Measurements from ENCODE around the gene SNAPIN.
A peak's percentile ranks its signal among the peaks of the same experiment; 100 is the strongest.

The SNAPIN gene, protein sequence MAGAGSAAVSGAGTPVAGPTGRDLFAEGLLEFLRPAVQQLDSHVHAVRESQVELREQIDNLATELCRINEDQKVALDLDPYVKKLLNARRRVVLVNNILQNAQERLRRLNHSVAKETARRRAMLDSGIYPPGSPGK

DNA sequence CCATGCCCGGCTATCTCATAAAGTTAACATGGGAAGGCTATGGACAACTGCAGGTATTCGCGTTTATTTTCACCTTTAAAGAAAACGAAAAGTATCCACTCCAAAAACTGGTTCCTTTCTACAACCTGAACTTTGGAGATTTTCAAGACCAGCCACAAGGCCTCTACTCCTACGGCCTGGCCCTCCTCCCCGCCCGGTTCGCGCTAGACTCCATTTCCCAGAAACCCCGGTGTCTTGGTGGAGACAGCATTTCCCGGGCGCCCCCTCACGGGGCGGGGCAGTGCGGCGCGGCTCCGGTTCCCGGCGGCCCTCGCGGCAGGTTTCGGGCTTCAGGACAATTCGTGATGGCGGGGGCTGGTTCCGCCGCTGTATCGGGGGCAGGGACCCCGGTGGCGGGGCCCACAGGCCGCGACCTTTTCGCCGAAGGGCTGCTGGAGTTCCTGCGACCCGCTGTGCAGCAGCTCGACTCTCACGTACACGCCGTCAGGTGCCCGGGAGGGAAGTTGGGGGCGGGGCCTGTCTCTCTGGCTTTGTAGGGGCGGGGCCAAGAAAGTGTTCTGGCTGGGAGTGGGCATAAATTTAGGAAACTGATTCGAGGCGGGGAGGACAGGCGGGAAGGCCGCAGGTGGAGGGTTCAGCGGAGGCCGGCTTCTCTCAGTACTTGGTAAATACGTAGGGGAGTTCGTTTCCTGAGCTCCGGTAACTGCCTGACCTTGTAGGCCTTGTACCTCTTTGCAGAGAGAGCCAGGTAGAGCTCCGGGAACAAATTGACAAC is at the start of gene SNAPIN:
Gene SNAPIN, plus strand, starts transcription at position 304 of the 775 bp plus-strand sequence. Its CDS starts 41 bp downstream, at position 345.
- FAIRE-seq: peak; percentile 52

- no peak for FAIRE-seq
Measured at GRCh38 chr1:153608742-153609584, 49.5 kb upstream of the SNAPIN start.

- FAIRE-seq: no peak
Measured at GRCh38 chr1:153609585-153609907, 49.0 kb upstream of the SNAPIN start.

DNA sequence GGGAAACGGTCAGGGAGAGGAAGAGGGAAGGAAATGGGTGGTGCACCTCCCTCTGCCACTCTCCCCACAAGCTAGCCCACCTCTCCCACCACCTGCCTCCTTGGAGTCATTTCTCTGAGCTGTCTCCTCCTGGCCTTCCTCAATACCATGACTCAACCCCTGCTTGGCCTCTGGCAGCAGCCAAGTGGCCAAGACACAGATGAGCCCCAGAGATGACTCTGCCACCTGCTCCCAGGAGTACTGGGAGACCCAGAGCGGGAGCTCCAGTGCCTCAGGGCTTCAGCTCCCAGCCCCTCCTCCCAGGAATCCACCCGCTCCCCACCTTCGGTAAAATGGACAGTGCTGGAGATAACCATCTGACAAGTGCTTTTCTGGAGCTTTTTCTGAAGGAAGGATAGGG is 48.2 kb upstream of the SNAPIN start:
- no peak for FAIRE-seq

- FAIRE-seq: no peak
Measured at GRCh38 chr1:153610811-153611301, 47.6 kb upstream of the SNAPIN start.

DNA sequence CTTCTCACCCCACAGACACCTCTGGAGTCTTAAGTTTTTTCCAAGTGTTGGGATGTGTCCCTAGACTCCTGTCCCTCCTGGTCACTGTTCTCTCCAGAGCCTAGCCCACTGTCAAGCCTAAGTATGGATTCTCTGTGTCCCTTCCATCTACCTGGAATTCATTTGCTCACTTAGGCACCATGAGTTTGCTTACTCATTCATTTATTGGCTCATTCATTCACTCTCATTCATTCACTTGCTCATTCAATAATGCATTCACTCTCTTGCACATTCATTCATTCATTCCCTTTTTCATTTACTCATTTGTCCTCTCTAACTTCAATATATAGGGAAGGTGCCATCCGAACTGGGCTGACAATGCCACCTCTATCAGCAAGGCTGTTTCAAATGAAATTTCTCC is 47.1 kb upstream of the SNAPIN start:
- FAIRE-seq: no peak

DNA sequence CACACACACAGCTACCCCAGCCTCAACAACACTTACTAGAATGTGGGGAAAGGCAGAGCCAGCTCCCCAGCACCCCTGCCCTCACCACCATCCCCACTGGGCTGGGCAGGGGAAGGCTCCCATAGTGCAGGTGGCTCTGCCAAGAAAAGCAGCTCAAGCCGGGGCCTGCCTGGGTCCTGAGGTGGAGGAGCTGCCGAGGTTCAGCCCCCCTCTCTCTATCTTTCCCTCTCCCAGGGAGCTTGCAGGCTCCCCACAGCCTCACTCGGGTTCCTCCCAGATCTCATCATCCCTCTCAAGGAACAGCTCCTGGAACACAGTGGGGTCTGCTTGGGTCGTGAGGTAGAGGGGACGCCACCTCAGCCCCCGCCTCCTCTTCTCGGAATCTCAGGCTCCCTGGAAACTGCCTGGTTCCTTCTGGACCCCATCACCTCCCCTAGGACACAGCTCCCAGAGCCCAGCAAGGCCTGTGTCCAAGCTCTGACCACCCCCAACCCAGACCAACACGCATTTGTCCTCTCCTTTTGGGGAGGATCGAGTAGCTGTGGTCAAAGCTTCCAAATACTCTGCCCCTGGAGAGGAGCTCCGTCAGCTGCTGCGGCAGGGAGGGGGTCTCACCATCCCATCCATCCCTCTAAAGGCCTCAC is 46.3 kb upstream of the SNAPIN start:
- no peak for FAIRE-seq

DNA sequence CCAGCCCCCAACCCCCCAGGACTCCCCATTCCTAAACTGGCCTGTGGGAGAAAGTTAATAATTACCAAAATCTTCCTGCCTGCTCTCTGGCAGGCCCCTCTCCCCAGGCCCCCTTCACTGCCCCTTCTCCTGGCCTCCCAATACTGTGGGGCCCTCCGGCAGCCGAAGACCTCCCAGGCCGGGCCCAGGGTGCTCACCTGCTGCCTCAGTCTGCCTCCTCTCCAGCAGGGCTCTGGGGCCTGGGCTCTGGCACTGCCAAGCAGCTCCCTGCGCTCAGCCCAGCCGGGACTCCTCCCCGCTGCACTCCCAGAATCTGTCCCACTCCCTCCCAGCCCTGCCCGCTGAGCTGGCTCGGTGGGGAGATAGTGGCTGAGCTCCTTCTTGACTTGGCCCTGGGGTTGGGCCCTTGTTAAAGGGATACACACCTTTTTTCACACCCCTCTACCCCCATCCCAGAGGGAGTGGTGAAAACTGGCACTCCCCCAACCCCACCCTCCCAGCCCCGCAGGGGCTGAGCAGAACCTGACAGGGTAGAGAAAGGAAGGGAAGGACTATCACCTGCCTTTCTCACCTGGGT is 45.7 kb upstream of the SNAPIN start, which contains the start of gene S100A16:
Gene S100A16, minus strand, starts transcription at position 383 of the 577 bp plus-strand sequence. CDS start 4,986 bp downstream, outside the sequence.
- FAIRE-seq: no peak

- FAIRE-seq: no peak
Measured at GRCh38 chr1:153613406-153613805, 45.1 kb upstream of the SNAPIN start.

GRCh38 chr1:153614189-153614900 is 44.2 kb upstream of the SNAPIN start:
- FAIRE-seq: no peak

- FAIRE-seq: no peak
Measured at GRCh38 chr1:153614906-153615305, 43.6 kb upstream of the SNAPIN start.

- FAIRE-seq: no peak
Measured at GRCh38 chr1:153615406-153615805, 43.1 kb upstream of the SNAPIN start.

DNA sequence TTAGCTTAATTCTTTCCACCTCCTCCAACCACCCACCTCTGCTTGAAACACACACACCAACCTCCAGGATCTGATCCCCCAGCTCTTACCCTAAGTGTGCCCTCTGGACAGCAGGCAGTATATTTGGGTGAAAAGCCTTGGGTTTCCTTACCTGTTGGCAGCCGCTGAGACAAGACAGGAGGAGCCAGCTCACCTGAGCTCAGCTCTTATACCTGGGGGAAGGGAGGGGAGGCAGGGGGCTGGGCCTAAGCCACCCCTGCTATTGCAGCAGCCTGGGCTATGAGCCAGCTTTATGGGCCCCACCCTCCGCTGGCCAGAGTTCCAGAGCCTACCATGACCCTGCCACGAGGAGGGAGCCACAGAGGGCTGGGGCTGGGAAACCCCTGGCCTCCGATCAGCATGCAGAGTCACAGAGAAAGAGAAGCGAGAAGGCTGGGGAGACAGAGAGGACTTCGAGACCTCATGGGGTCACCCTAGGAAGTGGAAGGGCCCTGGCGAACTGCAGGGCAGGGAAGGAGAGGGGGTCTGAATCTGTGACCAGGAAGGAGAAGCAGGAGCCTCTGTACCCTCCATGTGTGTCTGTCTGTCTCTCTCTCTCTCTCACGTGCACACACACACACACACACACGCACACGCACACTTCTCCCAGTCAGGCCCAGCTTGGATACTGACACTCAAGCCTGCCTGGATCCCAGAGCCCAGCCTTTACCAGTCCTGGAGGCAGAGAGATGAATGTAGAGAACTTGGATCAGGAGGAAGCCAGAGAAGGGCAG is 42.2 kb upstream of the SNAPIN start, which contains the start of gene S100A14:
Gene S100A14, minus strand, starts transcription at position 182 of the 773 bp plus-strand sequence. CDS start 467 bp downstream, outside the sequence.
- no peak for FAIRE-seq

DNA sequence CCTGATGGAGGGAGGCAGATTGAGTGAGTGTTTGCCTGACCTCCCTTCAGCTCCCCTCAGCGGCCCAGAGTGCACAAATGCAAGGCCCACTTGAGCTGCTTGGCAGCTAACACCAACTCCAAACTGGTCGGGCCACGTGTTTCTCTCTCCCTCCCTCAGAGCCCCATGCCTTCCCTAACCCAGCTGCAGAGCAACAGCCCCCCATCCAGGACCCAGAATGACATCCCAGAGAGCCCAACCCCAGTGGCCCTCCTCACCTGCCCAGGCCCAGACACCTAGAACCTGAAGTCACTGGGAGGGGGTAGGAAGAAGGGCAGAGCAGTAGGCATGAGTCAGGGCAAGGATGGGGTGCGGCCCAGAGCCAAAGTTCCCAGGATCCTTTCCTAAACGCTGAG is 41.6 kb upstream of the SNAPIN start:
- no peak for FAIRE-seq

DNA sequence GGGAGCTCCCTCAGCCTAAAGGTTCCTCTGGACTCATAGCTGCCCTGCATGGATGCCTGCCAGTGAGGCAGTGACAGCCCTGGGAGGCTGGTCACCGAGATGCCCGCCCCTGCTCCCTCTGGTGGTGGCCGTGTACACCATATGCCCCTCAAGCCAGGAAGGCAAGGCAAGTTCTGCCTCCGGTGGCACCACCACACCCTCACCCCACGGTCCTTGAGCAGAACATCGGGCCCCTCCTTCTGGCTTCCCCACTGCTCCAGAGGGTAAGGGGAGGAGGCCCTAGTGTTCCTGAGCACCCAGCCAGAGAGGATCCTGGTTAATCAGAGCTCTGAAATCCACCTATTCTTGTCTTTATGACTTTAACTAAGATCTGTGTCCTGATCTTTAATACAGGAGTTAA is 40.8 kb upstream of the SNAPIN start:
- no peak for FAIRE-seq

DNA sequence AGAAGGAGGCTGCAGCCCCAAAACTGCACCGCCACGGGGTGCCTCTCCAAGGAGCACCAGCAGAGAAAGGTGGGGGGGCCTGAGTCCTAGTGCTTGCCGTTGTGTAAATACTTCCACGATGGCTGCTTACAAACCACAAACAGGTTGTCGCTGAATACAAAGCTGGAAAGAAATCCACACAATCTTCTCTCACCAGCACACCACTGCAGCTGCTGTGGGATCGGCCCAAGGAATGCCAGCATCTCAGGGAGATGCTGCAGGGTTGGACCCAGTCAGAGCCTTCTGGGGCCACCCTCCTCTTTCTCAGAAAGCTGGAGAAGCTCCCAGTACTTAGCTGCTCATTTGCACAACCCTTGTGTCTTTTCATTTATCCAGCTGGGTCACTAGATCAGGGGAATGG is 39.3 kb upstream of the SNAPIN start:
- FAIRE-seq: no peak

DNA sequence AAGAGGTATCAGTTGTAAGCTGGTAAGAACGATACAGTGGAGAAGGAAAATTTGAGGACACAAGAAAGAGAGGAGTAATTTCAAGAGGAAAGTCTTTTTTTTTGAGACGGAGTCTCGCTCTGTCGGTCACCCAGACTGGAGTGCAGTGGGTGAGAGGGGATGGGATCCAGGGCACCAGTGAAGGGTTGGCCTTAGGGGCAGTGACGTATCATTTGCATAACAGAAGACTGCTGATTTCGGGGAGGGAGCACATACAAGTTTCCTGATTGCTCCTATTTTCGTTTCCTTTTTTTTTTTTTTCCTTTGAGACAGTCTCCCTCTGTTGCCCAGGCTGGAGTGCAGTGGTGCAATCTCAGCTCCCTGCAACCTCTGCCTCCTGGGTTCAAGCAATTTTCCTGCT is 35.4 kb upstream of the SNAPIN start:
- no peak for FAIRE-seq

DNA sequence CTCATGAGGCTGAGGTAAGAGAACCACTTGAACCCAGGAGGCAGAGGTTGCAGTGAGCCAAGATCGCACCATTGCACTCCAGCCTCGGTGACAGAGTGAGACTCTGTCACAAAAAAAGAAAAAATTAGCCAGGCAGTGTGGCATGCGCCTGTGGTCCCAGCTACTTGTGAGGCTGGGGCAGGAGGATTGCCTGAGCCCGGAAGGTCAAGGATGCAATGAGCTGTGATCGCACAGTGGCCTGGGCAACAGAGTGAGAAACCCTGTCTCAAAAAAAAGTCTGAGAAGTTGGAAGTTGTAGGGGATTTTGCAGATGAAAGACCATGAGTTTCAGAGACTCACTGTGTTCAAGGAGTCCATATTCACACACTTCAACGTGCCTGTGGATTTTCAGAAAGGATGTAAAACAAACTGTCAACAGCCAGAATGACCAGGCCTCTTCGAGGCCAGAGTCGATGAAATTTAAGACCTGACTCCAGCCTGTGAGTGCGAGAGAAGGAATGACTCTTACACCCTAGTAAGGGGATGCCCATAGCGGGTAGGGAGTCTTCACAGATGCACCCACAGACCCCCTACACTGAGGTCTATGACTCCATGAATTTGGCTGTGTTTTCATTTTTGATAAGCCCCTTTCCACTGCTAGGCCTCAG is 33.4 kb upstream of the SNAPIN start:
- FAIRE-seq: no peak

- no peak for FAIRE-seq
Measured at GRCh38 chr1:153626477-153626903, 32.0 kb upstream of the SNAPIN start.

GRCh38 chr1:153626904-153627714 is 31.4 kb upstream of the SNAPIN start, which contains the start of gene S100A13:
Gene S100A13 (minus strand): TSS chr1:153627505. CDS start chr1:153626472, 1,033 bp downstream.
- peak; percentile 84 for FAIRE-seq
